GM15510 (cell line): ENCODE data around the gene PEAK1.

Experiments used
- POLR2A ChIP-seq: IDR thresholded peaks from 3 replicates; pipeline ENCODE4 v1.6.1; 2011; ENCODE audit warnings: borderline replicate concordance; ENCODE audit not compliant: insufficient read length; ENCODE audit errors: extremely low read depth

Gene PEAK1

DNA sequence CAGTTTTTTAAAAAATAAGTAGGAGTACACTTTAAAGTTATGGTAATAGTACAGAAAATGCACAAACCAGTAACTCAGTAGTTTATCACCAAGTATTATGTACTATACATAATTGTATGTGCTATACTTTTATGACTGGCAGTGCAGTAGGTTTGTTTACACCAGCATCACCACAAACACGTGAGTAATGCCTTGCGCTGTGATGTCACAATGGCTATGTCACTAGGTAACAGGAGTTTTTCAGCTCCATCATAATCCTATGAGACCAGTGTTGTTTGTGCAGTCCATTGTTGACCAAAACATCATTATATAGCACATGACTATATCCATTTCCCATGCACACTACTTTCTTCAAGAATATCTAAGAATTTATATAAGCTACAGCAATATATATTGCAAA lies 280.6 kb downstream of the PEAK1 start:
- TF ChIP-seq POLR2A, result no peak

DNA sequence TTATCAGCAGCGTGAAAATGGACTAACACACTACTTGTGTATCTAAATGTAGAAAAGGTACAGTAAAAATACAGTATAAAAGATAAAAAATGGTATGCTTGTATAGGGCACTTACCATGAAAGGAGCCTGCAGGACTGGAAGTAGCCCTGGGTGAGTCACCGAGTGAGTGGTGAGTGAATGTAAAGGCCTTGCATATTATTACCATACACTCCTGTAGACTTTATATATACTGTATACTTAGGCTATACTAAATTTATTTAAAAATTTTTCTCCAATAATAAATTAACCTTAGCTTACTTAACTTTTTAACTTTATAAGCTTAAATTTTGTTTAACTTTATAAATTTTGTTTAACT lies 281.8 kb downstream of the PEAK1 start:
- no peak for TF ChIP-seq POLR2A

GRCh38 chr15:77135181-77135580 lies 284.7 kb downstream of the PEAK1 start:
- TF ChIP-seq POLR2A, result no peak

- TF ChIP-seq POLR2A, result no peak
These were observed 289.5 kb downstream of the PEAK1 start for GRCh38 chr15:77130315-77130930.

- no peak for TF ChIP-seq POLR2A
These were observed 292.3 kb downstream of the PEAK1 start for GRCh38 chr15:77127626-77128025.

GRCh38 chr15:77126529-77127326 lies 293.2 kb downstream of the PEAK1 start:
- no peak for TF ChIP-seq POLR2A

DNA sequence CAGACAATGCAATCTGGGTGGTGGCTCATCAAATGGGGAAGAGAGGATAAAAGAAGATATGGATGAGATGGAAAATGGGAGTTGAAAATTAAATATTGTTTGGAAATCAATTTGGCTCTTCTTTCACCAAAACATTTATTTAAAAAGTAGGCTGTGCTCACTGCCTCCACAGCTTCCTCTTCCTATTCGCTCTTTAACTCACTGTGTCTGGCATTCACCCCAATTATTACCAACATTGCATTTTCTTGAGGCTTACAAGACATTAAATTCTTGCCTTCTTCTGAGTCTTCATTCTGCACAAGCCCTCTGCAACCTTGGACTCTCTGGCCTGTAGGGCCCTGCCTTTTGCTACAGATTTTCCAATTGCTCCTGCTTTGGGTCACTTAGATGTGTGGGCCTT lies 296.1 kb downstream of the PEAK1 start:
- no peak for TF ChIP-seq POLR2A

GRCh38 chr15:77122576-77122975 lies 297.3 kb downstream of the PEAK1 start:
- TF ChIP-seq POLR2A, result no peak

GRCh38 chr15:77121599-77121998 lies 298.3 kb downstream of the PEAK1 start:
- TF ChIP-seq POLR2A, result no peak

GRCh38 chr15:77120576-77120975 lies 299.3 kb downstream of the PEAK1 start:
- TF ChIP-seq POLR2A, result no peak

GRCh38 chr15:77119446-77119845 lies 300.5 kb downstream of the PEAK1 start:
- no peak for TF ChIP-seq POLR2A

DNA sequence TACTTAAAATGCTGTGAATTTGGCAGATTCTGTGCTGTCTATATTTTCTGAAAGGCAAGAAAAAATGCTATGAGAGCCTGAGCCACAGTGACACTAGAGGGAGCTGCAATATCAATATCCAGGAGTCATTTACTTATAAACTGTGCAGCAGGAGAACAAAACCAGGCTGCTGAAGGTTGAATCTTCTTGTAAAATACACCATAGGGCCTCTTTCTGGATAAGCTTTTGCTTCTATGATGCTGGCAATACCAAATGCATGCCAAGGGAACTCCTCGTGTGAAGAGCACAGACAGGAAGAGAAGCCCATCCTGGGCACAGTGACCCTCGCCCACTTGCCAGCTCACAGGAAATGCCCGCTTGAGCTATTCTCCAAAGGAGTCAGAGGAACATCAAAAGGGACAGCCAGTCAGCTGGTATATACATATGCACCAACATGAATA lies 301.0 kb downstream of the PEAK1 start:
- TF ChIP-seq POLR2A, result no peak

- TF ChIP-seq POLR2A, result no peak
These were observed 304.7 kb downstream of the PEAK1 start for GRCh38 chr15:77115179-77115578.

- TF ChIP-seq POLR2A, result no peak
These were observed 306.9 kb downstream of the PEAK1 start for GRCh38 chr15:77112838-77113504.

- no peak for TF ChIP-seq POLR2A
These were observed 308.1 kb downstream of the PEAK1 start for GRCh38 chr15:77111789-77112188.

- TF ChIP-seq POLR2A, result no peak
These were observed 312.2 kb downstream of the PEAK1 start for GRCh38 chr15:77107531-77108355.

DNA sequence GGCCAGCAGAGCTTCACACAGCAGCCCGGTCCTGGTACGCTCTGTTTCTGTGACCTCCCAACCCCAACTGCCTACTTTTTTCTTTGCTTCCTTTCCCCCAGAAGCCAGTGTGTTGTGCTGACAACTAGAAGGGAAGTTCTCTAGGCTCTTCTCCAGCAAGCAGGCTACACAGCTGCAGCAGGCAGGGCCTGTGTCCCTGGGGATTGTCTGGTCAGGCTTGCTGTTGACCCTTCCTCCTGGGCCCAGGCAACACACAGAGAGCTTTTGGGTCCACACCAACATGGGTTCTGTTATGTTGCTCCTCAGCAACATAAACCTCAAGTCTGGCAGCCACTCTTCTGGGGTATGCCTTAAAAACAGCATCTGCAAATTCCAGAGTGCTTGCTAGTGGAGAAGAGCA lies 312.8 kb downstream of the PEAK1 start:
- no peak for TF ChIP-seq POLR2A
